B cell (primary cell): ENCODE measurements around the gene COASY. TPM values are rescaled to one million over a fixed set of nuclear protein-coding genes. Genes with fewer than 3 reads are reported as not detected.

ENCODE experiments used
- ATAC-seq: fragments of 200-7000 bp; cut with Tn5 transposase; one replicate; pipeline ENCODE4 v1.10.0; 2021; ENCODE audit warnings: low read depth, mild to moderate bottlenecking, moderate number of reproducible peaks, moderate library complexity
- CTCF ChIA-PET: fragments of 350-600 bp; sonication (Branson Sonifier 250); formaldehyde crosslinking; loops from one replicate; lab custom pipeline; 2021; ENCODE audit warnings: antibody characterized with exemption, inconsistent platforms; lab: Charles Lee
- POLR2A ChIA-PET: fragments of 350-600 bp; sonication (Branson Sonifier 250); formaldehyde crosslinking; loops from one replicate; lab custom pipeline; 2021; ENCODE audit warnings: antibody characterized with exemption; lab: Charles Lee
- DNase-seq: peaks from one replicate; pipeline ENCODE4 v3.0.0; 2013
- H2AFZ ChIP-seq: 2 replicates; pipeline ENCODE4 v1.6.1; 2012; ENCODE audit warnings: mild to moderate bottlenecking, low read depth, low read length; ENCODE audit not compliant: insufficient read depth, poor library complexity, severe bottlenecking
- H3K27ac ChIP-seq, 2 donors: 1 replicate in 1 of 2; 2 replicates in 1 of 2; pipeline ENCODE4 v1.5.1; 2012 to 2013; ENCODE audit warnings: low read length in 2 of 2, mild to moderate bottlenecking in 2 of 2, moderate library complexity in 1 of 2
- H3K27me3 ChIP-seq, 4 experiments: fragments of 200-600 bp in 1 of 4; sonication (generic) in 1 of 4; replicated peaks in 1 of 4; 1 replicate in 2 of 4; 2 replicates in 2 of 4; pipeline versions ENCODE4 v1.6.1 to v1.7.0; 2013 to 2016; ENCODE audit warnings: low read length in 3 of 4, mild to moderate bottlenecking in 2 of 4, mixed read lengths in 1 of 4, moderate library complexity in 1 of 4; ENCODE audit not compliant: insufficient read depth in 4 of 4, control insufficient read depth in 3 of 4; ENCODE audit errors: control extremely low read depth in 1 of 4
- H3K36me3 ChIP-seq, 2 experiments: replicated peaks in 1 of 2; 1 replicate in 1 of 2; 2 replicates in 1 of 2; pipeline versions ENCODE4 v1.6.1 to v1.7.1; 2013; ENCODE audit warnings: low read length in 1 of 2; ENCODE audit not compliant: insufficient read depth in 2 of 2, control insufficient read depth in 1 of 2; ENCODE audit errors: control extremely low read depth in 1 of 2, extremely low read depth in 1 of 2
- H3K4me1 ChIP-seq, 2 donors: fragments of 200-600 bp in 1 of 2; sonication (generic) in 1 of 2; 1 replicate in 1 of 2; 2 replicates in 1 of 2; pipeline versions ENCODE4 v1.5.1 to v1.6.1; 2013 to 2017; ENCODE audit warnings: low read length in 2 of 2; ENCODE audit not compliant: control insufficient read depth in 2 of 2, insufficient read depth in 2 of 2
- H3K4me2 ChIP-seq: replicated peaks from 2 replicates; pipeline ENCODE3; 2012; ENCODE audit warnings: mild to moderate bottlenecking, low read depth, low read length; ENCODE audit not compliant: poor library complexity, severe bottlenecking
- H3K4me3 ChIP-seq, 5 experiments: fragments of 200-600 bp in 1 of 5; sonication (generic) in 1 of 5; 1 replicate in 3 of 5; 2 replicates in 2 of 5; pipeline versions ENCODE4 v1.5.1 to v1.7.0; 2011 to 2016; ENCODE audit warnings: low read length in 4 of 5, mild to moderate bottlenecking in 4 of 5, low read depth in 2 of 5, control low read depth in 1 of 5, moderate library complexity in 1 of 5; ENCODE audit not compliant: insufficient read depth in 1 of 5; ENCODE audit errors: control extremely low read depth in 1 of 5, extremely low read depth in 1 of 5
- H3K79me2 ChIP-seq: fragments of 200-600 bp; sonication (generic); one replicate; pipeline ENCODE4 v1.6.0; 2016; ENCODE audit warnings: low read length; ENCODE audit not compliant: control insufficient read depth, insufficient read depth
- H3K9ac ChIP-seq: fragments of 200-600 bp; sonication (generic); 2 replicates; pipeline ENCODE4 v1.6.1; 2017; ENCODE audit warnings: mild to moderate bottlenecking, low read length, moderate library complexity
- H3K9me3 ChIP-seq, 3 donors: one replicate each; pipeline versions ENCODE4 v1.6.1 to v1.7.1; 2013; ENCODE audit warnings: low read length in 2 of 3; ENCODE audit not compliant: control insufficient read depth in 2 of 3, insufficient read depth in 1 of 3; ENCODE audit errors: control extremely low read depth in 1 of 3
- H4K20me1 ChIP-seq: 2 replicates; pipeline ENCODE4 v1.6.0; 2012; ENCODE audit warnings: mild to moderate bottlenecking, low read length; ENCODE audit not compliant: insufficient read depth, control insufficient read depth, poor library complexity, severe bottlenecking
- H3K27ac Mint-ChIP-seq: one replicate; pipeline ENCODE4 v1.8.0; 2021; ENCODE audit warnings: mixed read lengths
- H3K27me3 Mint-ChIP-seq: one replicate; pipeline ENCODE4 v1.8.0; 2021; ENCODE audit warnings: mixed read lengths
- H3K4me1 Mint-ChIP-seq: one replicate; pipeline ENCODE4 v1.8.0; 2021; ENCODE audit warnings: mixed read lengths
- H3K4me3 Mint-ChIP-seq: one replicate; pipeline ENCODE4 v1.8.0; 2021; ENCODE audit warnings: mixed read lengths
- H3K9me3 Mint-ChIP-seq: one replicate; pipeline ENCODE4 v1.8.0; 2022; ENCODE audit warnings: mixed read lengths; ENCODE audit not compliant: insufficient read depth
- EZH2 ChIP-seq: IDR thresholded peaks from 2 replicates; pipeline ENCODE4 v1.6.1; 2012; ENCODE audit warnings: borderline replicate concordance, low read depth, mild to moderate bottlenecking, moderate library complexity, low read length; ENCODE audit not compliant: insufficient read depth, poor library complexity, severe bottlenecking
- WGBS: methylation state at CpG from one replicate; pipeline ENCODE4 v1.1.5; 2013; ENCODE audit warnings: missing lambda C conversion rate; ENCODE audit not compliant: insufficient coverage; 5-methylcytosine and 5-hydroxymethylcytosine counted together
- intact Hi-C: fragments of 100-400 bp; cut with micrococcal nuclease; formaldehyde crosslinking; loops from one replicate; pipeline ENCODE4 v1.10.0; 2022
- polyA plus RNA-seq: library from polyadenylated mRNA; depleted of rRNA; stranded (reverse); fragments of >200 nt; gene quantifications from 2 replicates; pipeline ENCODE4 v1.2.3, GENCODE V29; 2012
- total RNA-seq, 2 donors: library from RNA; stranded (reverse); fragments of 120-200 nt in 1 of 2; gene quantifications; 1 replicate in 1 of 2; 2 replicates in 1 of 2; pipeline versions ENCODE4 v1.2.3 to v1.2.4, GENCODE V29; 2013 to 2022
- TF ChIP-seq, protein P1 (sequence below): fragments of 200-600 bp; IDR thresholded peaks from one replicate; pipeline ENCODE4 v1.8.0; 2022; ENCODE audit warnings: antibody characterized with exemption, mild to moderate bottlenecking

The COASY gene
- total and polyA plus RNA-seq, 2 donors (not counting 1 experiment from before 2014, with no cell fraction given), result 76.6 to 82.3 TPM

GRCh38 chr17:42612013-42612412, 50.1 kb downstream of the COASY start:
- Mint-ChIP-seq H3K27ac (no peak overlapping the region), H3K4me1 (peaks cover 25% of the 10 kb centered on the region), H3K27me3 (no peaks in the 10 kb centered on the region), H3K9me3 (no peaks in the 10 kb centered on the region), H3K4me3 (peak overlapping the region; percentile 23)
- Histone ChIP-seq H3K27me3 (no peaks in the 10 kb centered on the region), H3K9ac (no peak overlapping the region), H3K27ac (no peak overlapping the region), H3K9me3 (no peaks in the 10 kb centered on the region), H4K20me1 (peaks cover 19% of the 10 kb centered on the region), H3K79me2 (peaks cover 28% of the 10 kb centered on the region), H3K4me3 (no peak overlapping the region), H3K4me2 (no peak overlapping the region), H3K36me3 (peaks cover 0 to 30% of the 10 kb centered on the region in 2 experiments), H3K4me1 (peaks cover 14 to 18% of the 10 kb centered on the region in 2 donors), H2AFZ (no peak overlapping the region)
- TF ChIP-seq, protein P1, sequence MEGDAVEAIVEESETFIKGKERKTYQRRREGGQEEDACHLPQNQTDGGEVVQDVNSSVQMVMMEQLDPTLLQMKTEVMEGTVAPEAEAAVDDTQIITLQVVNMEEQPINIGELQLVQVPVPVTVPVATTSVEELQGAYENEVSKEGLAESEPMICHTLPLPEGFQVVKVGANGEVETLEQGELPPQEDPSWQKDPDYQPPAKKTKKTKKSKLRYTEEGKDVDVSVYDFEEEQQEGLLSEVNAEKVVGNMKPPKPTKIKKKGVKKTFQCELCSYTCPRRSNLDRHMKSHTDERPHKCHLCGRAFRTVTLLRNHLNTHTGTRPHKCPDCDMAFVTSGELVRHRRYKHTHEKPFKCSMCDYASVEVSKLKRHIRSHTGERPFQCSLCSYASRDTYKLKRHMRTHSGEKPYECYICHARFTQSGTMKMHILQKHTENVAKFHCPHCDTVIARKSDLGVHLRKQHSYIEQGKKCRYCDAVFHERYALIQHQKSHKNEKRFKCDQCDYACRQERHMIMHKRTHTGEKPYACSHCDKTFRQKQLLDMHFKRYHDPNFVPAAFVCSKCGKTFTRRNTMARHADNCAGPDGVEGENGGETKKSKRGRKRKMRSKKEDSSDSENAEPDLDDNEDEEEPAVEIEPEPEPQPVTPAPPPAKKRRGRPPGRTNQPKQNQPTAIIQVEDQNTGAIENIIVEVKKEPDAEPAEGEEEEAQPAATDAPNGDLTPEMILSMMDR, result no peak
- no peak for TF ChIP-seq EZH2
- intact Hi-C loops, result no loop called here
- DNase-seq (no peak), ATAC-seq (no peak)
- ChIA-PET CTCF (no interaction called here), POLR2A (no interaction called here)
- WGBS, result 100% methylated on average over 1 of the region's 4 CpGs

DNA sequence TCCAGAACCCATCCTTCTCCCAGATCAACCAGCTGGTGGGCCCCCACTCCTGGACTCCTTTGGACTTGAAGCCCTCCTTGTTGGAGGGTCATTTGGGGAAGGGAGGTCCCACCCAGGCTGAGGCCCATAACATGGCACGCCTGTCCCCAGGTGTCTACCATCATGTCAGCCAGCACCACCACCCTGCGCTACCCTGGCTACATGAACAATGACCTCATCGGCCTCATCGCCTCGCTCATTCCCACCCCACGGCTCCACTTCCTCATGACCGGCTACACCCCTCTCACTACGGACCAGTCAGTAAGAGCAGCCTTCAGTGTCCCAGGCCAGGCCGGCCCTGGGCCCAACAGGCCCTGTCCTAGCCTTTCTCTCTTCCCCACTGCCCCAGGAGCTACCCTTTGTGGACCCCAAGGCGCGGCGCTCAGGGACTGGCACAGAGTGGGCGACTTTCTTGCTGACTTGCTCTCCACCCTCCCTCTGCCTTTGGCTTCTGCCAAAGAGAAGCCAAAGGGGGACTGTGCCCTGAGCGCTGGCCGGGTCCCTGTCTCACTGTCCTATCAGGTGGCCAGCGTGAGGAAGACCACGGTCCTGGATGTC, 51.8 kb downstream of the COASY start:
- ChIA-PET POLR2A (no interaction called here), CTCF (no interaction called here)
- H3K27me3 ChIP-seq, result no peaks in the 10 kb centered on the region
- no peak overlapping the region for H3K4me2 ChIP-seq
- no peaks in the 10 kb centered on the region for H3K27me3 Mint-ChIP-seq
- H3K9me3 Mint-ChIP-seq, result no peaks in the 10 kb centered on the region
- intact Hi-C loops, result no loop called here
- TF ChIP-seq, protein P1, result no peak
- TF ChIP-seq EZH2, result no peak
- H3K36me3 ChIP-seq, result peaks cover 0 to 30% of the 10 kb centered on the region in 2 experiments
- no peak overlapping the region for H3K4me3 Mint-ChIP-seq
- peaks cover 1% of the 10 kb centered on the region for H4K20me1 ChIP-seq
- H3K9ac ChIP-seq, result no peak overlapping the region
- H2AFZ ChIP-seq, result no peak overlapping the region
- no peak overlapping the region for H3K27ac Mint-ChIP-seq
- peaks cover 11% of the 10 kb centered on the region for H3K79me2 ChIP-seq
- H3K9me3 ChIP-seq, result no peaks in the 10 kb centered on the region
- no peak overlapping the region for H3K27ac ChIP-seq
- no peak for ATAC-seq
- no peak for DNase-seq
- 98% methylated on average over 13 of the region's 17 CpGs for WGBS
- peaks cover 5 to 14% of the 10 kb centered on the region in 2 donors for H3K4me1 ChIP-seq
- peaks cover 21% of the 10 kb centered on the region for H3K4me1 Mint-ChIP-seq
- no peak overlapping the region for H3K4me3 ChIP-seq
